Right cardiac atrium (tissue), 5 donors: ENCODE results near the gene LAMC1. TPM values are rescaled to one million over a fixed set of nuclear protein-coding genes. Genes with fewer than 3 reads are reported as not detected.

Source experiments
- ATAC-seq, 2 donors: fragments of 200-7000 bp; cut with Tn5 transposase; one replicate each; pipeline versions ENCODE4 v1.8.0 to v1.9.1; 2020; ENCODE audit warnings: moderate library complexity in 2 of 2, mild to moderate bottlenecking in 1 of 2
- DNase-seq, 3 donors: peaks; one replicate each; pipeline ENCODE4 v3.0.0-alpha.2; 2020
- H3K27ac ChIP-seq: one replicate; pipeline ENCODE4 v1.5.1; 2013; ENCODE audit warnings: mild to moderate bottlenecking, low read length, control low read depth, moderate library complexity
- H3K27me3 ChIP-seq: one replicate; pipeline ENCODE4 v1.6.1; 2013; ENCODE audit not compliant: control insufficient read depth, insufficient read depth
- H3K4me1 ChIP-seq: one replicate; pipeline ENCODE4 v1.6.1; 2013; ENCODE audit warnings: low read length; ENCODE audit not compliant: control insufficient read depth, insufficient read depth
- H3K4me3 ChIP-seq: one replicate; pipeline ENCODE4 v1.5.1; 2013; ENCODE audit warnings: low read length, control low read depth
- H3K9me3 ChIP-seq: one replicate; pipeline ENCODE4 v1.6.1; 2013; ENCODE audit warnings: low read length; ENCODE audit not compliant: control insufficient read depth
- WGBS: extraction: QIAGEN DNeasy Blood & Tissue Kit; methylation state at CpG from one replicate; pipeline ENCODE4 v1.1.7; 2013; 5-methylcytosine and 5-hydroxymethylcytosine counted together
- intact Hi-C, 4 donors: fragments of 100-400 bp; cut with DNase I; formaldehyde crosslinking; loops; one replicate each; pipeline versions ENCODE4 v1.11.0 to v1.14.0; 2022 to 2023
- polyA plus RNA-seq: library from polyadenylated mRNA; stranded (reverse); fragments of 200-250 nt; gene quantifications from one replicate; pipeline ENCODE4 v1.2.3, GENCODE V29; 2013
- total RNA-seq, 4 donors: library from RNA; stranded (reverse); fragmentation: NEBNext Ultra II Directional; extraction: Animal tissue kit (Norgen Biotek cat#: 25700); gene quantifications; one replicate each; pipeline ENCODE4 v1.2.1, GENCODE V29; 2021
- donor health status: healthy with polysubstance abuse.
- donor health status: DM: no; HTN: yes; CAD: no.
- donor health status: DM: no; HTN: no; CAD: no.
- donor health status: DM: no; HTN: yes; CAD: no; lungs with severe emphysema.
- donor health status: DM: yes; HTN: yes; CAD: no.

LAMC1 gene
- total and polyA plus RNA-seq, 5 donors, result 40.3 to 130 (median 95.2) TPM

DNA sequence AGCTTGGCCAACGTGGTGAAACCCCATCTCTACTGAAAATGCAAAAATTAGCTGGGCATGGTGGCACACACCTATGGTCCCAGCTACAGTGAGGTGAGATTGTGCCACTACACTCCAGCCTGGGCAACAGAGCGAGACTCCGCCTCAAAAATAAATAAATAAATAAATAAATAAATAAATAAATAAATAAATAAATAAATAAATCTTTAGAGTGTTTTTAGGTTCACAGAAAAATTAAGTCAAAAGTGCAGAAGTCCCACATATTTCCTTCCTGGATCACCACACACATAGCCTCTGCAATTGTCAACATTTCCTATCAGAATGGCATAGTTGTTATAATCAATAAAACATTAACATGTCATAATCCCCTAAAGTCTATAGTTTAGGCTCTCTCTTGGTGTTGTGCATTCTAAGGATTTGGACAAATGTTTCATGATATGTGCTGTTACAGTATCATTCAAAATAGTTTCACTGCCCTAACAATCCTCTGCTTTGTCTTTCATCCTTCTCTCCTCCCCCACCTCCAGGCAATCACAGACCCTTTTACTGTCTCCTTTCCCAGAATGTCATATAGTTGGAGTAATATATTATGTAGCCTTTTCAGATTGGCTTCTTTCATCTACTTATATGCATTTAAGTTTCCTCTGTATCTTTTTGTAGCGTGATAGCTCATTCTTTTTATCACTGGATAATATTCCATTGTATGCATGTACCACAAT is 58.3 kb downstream of the LAMC1 start:
- DNase-seq (no peak), ATAC-seq (no peak)
- WGBS, result 92% methylated on average over 4 of the region's 4 CpGs
- H3K9me3 ChIP-seq, result no peaks in the 10 kb centered on the region
- H3K4me1 ChIP-seq, result peaks cover 9% of the 10 kb centered on the region
- intact Hi-C loops, result no loop called here
- H3K27me3 ChIP-seq, result no peaks in the 10 kb centered on the region
- H3K4me3 ChIP-seq, result no peak overlapping the region
- H3K27ac ChIP-seq, result no peak overlapping the region

DNA sequence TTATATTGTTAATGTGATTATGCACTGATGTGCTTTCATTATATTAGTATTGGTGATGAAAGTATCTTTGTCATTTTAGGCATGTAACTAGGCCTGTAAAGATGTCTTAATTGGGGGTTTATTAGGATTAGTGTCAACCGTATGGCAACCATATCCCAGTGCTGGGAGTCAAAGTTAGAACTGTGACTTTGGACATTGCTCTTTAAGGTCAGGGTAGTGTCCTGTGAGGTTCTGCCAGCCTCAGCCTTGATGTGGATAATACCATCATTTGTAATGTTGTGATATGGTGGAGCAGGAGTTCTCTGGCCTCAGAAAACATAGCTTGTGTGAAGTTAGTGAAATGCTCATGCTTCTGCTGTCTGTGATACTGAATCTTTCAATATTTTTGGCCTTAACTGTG is 59.4 kb downstream of the LAMC1 start:
- Histone ChIP-seq H3K4me3 (no peak overlapping the region), H3K27ac (no peak overlapping the region), H3K9me3 (no peaks in the 10 kb centered on the region), H3K27me3 (no peaks in the 10 kb centered on the region), H3K4me1 (peaks cover 9% of the 10 kb centered on the region)
- no peak for ATAC-seq
- intact Hi-C loops, result no loop called here
- 82% methylated on average over 1 of the region's 1 CpG for WGBS
- no peak for DNase-seq

DNA sequence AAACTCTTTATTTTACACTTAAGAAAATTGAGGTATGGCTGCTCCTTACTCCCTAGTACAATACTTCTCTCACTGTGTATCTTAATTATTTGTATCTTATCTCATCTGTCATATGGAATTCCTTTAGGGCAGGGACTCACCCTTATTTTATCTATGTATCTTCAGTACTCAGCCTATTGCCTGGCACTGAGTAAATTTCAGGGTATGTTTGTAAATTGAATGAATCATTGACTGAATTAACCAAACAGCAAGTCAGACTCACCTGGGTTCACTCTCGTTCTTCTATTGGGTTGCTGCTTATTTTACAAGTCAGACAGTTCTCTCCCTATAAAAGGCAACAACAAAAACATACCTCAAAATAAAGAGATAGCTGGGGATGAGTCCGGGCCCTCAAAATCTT is 63.8 kb downstream of the LAMC1 start:
- H3K4me3 ChIP-seq, result no peak overlapping the region
- intact Hi-C loops, result no loop called here
- no peak for DNase-seq
- no peak for ATAC-seq
- no peak overlapping the region for H3K27ac ChIP-seq
- H3K27me3 ChIP-seq, result no peaks in the 10 kb centered on the region
- no peaks in the 10 kb centered on the region for H3K9me3 ChIP-seq
- peaks cover 5% of the 10 kb centered on the region for H3K4me1 ChIP-seq
- WGBS, result 86% methylated on average over 2 of the region's 2 CpGs

DNA sequence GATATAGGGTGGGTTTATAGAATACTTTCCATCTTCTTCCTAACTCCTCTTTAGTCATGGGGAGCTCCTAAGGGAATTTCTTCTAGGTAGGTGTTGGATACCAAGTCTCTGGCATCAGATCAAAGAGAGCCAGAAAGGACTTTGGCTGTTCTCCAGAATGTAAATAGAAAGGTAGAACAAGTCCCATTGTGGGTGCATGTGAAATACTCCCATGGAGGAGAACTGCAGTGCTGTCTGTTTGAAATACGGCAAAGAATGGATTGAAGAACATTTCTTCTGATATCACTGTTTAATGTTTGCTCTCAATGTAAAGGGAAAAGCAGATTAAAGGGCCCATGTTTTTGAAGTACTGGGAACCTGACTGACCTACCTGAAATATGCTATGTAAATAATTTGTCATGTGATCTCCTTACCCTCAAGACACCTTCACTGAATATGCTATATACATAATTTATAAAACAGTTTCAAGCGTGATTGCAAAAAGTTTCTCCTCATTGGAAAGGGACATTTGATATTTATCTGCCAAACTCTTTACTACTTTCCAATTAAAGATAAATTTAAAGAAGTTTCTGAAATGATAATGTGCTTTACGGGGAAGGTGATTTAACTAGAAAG is 65.9 kb downstream of the LAMC1 start:
- WGBS, result 93% methylated on average over 3 of the region's 3 CpGs
- peaks cover 7% of the 10 kb centered on the region for H3K4me1 ChIP-seq
- no peaks in the 10 kb centered on the region for H3K27me3 ChIP-seq
- ATAC-seq (no peak), DNase-seq (no peak)
- H3K27ac ChIP-seq, result no peak overlapping the region
- H3K4me3 ChIP-seq, result no peak overlapping the region
- no peaks in the 10 kb centered on the region for H3K9me3 ChIP-seq
- intact Hi-C loops, result no loop called here

DNA sequence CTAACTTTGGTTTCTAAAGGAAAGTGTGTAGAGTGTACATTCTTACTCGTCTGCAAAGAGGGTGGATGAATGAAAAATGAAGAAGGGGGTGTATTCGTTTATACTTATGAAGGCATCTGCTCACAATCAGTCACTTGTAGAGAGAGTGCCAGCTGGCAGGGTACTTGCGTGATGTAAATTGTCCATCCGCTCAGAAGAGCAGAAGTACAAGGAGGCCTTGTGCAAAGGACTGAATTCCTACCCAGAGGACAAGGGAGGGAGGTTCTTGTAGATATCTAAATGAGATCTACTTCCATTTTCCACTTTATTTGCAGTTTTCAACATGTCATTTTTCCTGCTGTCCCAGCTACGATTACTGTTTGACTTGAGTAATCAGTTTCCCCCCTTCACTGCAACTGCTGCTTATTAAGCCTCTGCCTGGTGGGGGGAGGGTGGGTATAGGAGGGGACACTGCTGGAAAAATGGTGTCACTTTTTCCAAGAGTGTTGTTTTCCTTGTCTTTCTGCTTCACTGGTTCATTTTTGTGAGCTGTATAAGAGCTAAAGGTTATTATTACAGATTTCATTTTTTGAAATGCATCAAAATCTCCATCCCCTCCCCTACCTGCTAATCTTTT is 67.3 kb downstream of the LAMC1 start:
- Histone ChIP-seq H3K4me3 (no peak overlapping the region), H3K27me3 (no peaks in the 10 kb centered on the region), H3K4me1 (peaks cover 6% of the 10 kb centered on the region), H3K9me3 (no peaks in the 10 kb centered on the region), H3K27ac (no peak overlapping the region)
- intact Hi-C loops, result loop anchor here in 1 of 4 donors (10.0 kb wide), 1 partner anchor 46 kb away; no protein-coding TSS in a partner anchor
- 26% methylated on average over 5 of the region's 5 CpGs for WGBS
- DNase-seq, result peak; percentile 72 to 82 (median 73)
- peak; percentile 88 to 90 for ATAC-seq

DNA sequence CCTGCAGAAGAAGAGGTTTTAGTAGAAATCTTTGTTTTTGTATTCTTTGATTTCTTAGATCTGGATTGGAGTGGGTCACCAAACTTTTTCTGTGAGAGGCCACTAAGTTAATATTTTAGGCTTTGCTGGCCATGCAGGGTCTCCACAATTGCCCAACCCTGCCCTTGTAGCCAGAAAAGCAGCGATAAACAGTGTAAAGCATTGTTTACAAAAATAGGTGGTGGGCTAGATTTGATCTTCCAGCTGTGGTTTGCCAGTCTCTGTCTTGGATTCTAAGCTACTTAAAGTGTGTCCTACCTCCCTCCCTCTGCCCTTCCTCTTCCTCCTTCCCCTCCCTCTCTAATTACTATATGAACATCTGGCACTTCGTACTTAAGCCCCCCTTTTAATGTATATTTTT is 68.0 kb downstream of the LAMC1 start:
- H3K27me3 ChIP-seq, result no peaks in the 10 kb centered on the region
- H3K4me1 ChIP-seq, result peaks cover 6% of the 10 kb centered on the region
- H3K9me3 ChIP-seq, result no peaks in the 10 kb centered on the region
- intact Hi-C loops, result loop anchor here in 1 of 4 donors (10.0 kb wide), 1 partner anchor 46 kb away; no protein-coding TSS in a partner anchor
- H3K4me3 ChIP-seq, result no peak overlapping the region
- no peak for ATAC-seq
- no peak for DNase-seq
- peak overlapping the region; percentile 36 for H3K27ac ChIP-seq
- WGBS, result 59% methylated on average over 2 of the region's 2 CpGs

DNA sequence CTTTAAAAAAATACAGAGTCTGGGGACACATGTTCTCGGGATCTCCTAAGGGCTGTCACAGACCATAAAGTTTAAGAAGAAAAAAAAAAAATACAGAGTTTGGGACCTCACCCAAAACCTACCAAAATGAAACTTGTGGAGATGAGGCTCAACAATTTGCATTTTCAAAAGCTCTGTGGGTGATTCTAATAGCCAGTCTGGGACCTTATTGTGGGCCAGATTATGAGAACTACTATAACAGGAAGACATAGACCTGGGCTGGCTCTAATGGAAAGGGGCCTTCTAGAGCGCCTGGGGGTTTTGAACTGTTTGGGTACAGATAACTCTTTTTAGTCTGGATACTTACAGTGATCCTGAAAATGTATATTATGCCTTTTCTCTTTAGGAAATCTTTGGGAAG is 69.1 kb downstream of the LAMC1 start:
- DNase-seq (no peak), ATAC-seq (no peak)
- intact Hi-C loops, result loop anchor here in 1 of 4 donors (10.0 kb wide), 1 partner anchor 48 kb away; no protein-coding TSS in a partner anchor
- Histone ChIP-seq H3K4me1 (peaks cover 9% of the 10 kb centered on the region), H3K4me3 (no peak overlapping the region), H3K27ac (no peak overlapping the region), H3K9me3 (no peaks in the 10 kb centered on the region), H3K27me3 (no peaks in the 10 kb centered on the region)
- WGBS, result 80% methylated on average over 2 of the region's 2 CpGs

DNA sequence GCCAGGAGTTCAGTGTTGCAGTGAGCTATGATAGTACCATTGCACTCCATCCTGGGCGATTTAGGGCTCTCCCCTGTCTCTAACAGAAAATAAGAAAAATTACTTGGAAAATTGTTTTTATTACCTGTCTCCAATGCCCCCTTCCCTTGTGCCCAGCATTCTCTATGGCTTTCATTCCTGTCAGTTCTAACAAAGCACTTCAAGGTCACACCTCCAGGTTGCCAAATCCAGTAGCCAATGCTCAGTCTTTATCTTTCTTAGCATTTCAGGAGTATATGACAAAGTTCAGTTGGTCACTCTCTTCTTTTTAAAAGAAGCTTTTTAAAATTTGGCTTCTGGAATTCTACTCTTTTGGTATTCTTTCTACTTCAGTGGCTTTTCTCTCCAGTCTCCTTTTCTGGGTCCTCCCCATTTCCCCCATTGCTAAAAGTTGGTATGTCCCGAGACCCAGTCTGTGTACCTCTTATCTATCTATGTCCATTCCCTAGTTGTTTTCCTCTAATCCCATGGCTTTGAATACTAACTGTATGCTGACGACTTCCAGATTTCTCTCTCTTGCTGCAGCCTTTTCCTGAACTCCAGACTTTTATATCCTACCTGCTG is 69.9 kb downstream of the LAMC1 start:
- ATAC-seq (no peak), DNase-seq (no peak)
- intact Hi-C loops, result loop anchor here in 1 of 4 donors (10.0 kb wide), 1 partner anchor 48 kb away; no protein-coding TSS in a partner anchor
- Histone ChIP-seq H3K27ac (no peak overlapping the region), H3K4me3 (no peak overlapping the region), H3K27me3 (no peaks in the 10 kb centered on the region), H3K9me3 (no peaks in the 10 kb centered on the region), H3K4me1 (peaks cover 9% of the 10 kb centered on the region)
- WGBS, result 67% methylated on average over 3 of the region's 3 CpGs

DNA sequence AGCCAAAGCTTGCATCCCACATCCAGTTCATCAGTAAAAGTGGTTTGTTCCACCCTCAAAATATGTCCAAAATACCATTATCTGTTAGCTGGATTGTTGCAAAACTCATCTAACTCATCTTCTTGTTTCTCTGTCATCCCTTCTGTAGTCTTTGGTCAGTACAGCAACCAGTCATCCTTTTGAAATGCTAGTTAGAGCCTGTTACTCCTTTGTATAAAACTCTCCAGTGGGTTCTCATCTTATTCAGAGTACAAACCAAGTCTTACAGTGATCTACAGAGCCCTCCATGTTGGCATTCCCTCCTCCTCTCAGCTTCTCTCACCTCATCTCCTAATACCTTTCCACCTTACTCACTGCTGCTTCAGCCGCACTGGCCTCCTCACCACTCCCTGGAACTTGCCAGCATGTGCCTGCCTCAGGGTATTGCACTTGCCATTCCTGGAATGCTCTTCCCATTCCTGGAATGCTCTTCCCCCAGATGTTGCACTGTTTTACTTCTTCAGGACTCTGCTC is 70.6 kb downstream of the LAMC1 start:
- DNase-seq, result no peak
- WGBS, result 92% methylated on average over 1 of the region's 1 CpG
- ATAC-seq, result no peak
- H3K27me3 ChIP-seq, result no peaks in the 10 kb centered on the region
- H3K9me3 ChIP-seq, result no peaks in the 10 kb centered on the region
- no peak overlapping the region for H3K27ac ChIP-seq
- peaks cover 9% of the 10 kb centered on the region for H3K4me1 ChIP-seq
- intact Hi-C loops, result loop anchor here in 1 of 4 donors (10.0 kb wide), 1 partner anchor 49 kb away; no protein-coding TSS in a partner anchor
- H3K4me3 ChIP-seq, result no peak overlapping the region

DNA sequence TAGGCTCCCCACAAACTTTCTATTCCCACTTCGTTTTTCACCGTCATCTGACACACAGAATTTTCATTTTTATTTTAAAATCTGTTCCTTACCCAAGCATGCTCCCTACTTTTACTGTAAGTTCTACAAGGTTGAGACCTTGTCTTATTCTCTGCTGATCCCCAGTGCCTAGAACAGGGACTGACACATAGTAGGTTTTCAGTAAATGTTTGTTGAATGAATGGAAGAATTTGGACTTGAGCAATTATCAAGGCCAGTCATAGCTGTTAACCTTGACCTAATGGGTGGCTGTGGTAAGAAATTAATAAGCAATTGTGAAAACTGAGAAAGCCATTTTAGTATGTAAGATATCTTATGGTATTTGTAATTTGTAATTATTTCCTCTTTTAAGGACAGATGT is 71.1 kb downstream of the LAMC1 start:
- intact Hi-C loops, result loop anchor here in 1 of 4 donors (10.0 kb wide), 1 partner anchor 50 kb away; no protein-coding TSS in a partner anchor
- Histone ChIP-seq H3K27me3 (no peaks in the 10 kb centered on the region), H3K4me1 (peaks cover 9% of the 10 kb centered on the region), H3K9me3 (no peaks in the 10 kb centered on the region), H3K27ac (no peak overlapping the region), H3K4me3 (no peak overlapping the region)
- DNase-seq (no peak), ATAC-seq (no peak)
- 39% methylated on average over 2 of the region's 2 CpGs for WGBS
